ENCODE data around the gene PSMB3.
"Not testable (repeated sequence)": the region's sequence is repeated elsewhere in the genome, so short reads cannot be mapped to it uniquely, and the experiment has no call there.

The PSMB3 gene

GRCh38 chr17:38725066-38725465 lies 27.5 kb upstream of the PSMB3 start:
- no peaks in the 10 kb centered on the region for H3K27me3 Mint-ChIP-seq
- no peak overlapping the region for H3K27ac Mint-ChIP-seq

GRCh38 chr17:38726145-38726544 lies 26.4 kb upstream of the PSMB3 start:
- DNase-seq; ATAC-seq (replicated peaks); H3K4me3 Mint-ChIP-seq; H3K27ac Mint-ChIP-seq; H3K27me3 Mint-ChIP-seq; H3K9me3 Mint-ChIP-seq: not testable (repeated sequence)
- H3K4me1 Mint-ChIP-seq, result peaks cover 36 to 68% of the 10 kb centered on the region in 2 donors
- peaks cover 38% of the 10 kb centered on the region in 2 donors for H3K36me3 Mint-ChIP-seq

More at GRCh38 chr17:38725066-38725465, 27.5 kb upstream of the PSMB3 start:
- ATAC-seq (replicated peaks), result no peak
- Mint-ChIP-seq H3K4me1 (peaks cover 32 to 71% of the 10 kb centered on the region in 2 donors), H3K4me3 (peak overlapping the region in 1 of 2 donors; percentile 19), H3K36me3 (peaks cover 40 to 43% of the 10 kb centered on the region in 2 donors), H3K9me3 (peaks cover 2 to 7% of the 10 kb centered on the region in 2 donors)
- DNase-seq, result no peak

- H3K27me3 Mint-ChIP-seq, result no peaks in the 10 kb centered on the region
- DNase-seq (no peak), ATAC-seq (replicated peaks) (no peak)
- H3K4me1 Mint-ChIP-seq, result peaks cover 41 to 75% of the 10 kb centered on the region in 2 donors
- H3K27ac Mint-ChIP-seq, result peak overlapping the region; percentile 86
- peaks cover 33% of the 10 kb centered on the region in 2 donors for H3K36me3 Mint-ChIP-seq
- peak overlapping the region; percentile 53 to 62 for H3K4me3 Mint-ChIP-seq
- H3K9me3 Mint-ChIP-seq, result peaks cover 2 to 7% of the 10 kb centered on the region in 2 donors
These were observed 24.8 kb upstream of the PSMB3 start for GRCh38 chr17:38727736-38728135.

- Mint-ChIP-seq H3K27me3 (no peaks in the 10 kb centered on the region), H3K27ac (peak overlapping the region; percentile 86), H3K36me3 (peaks cover 27% of the 10 kb centered on the region in 2 donors), H3K4me3 (peak overlapping the region; percentile 62 to 72), H3K9me3 (peaks cover 2 to 7% of the 10 kb centered on the region in 2 donors), H3K4me1 (peaks cover 40 to 68% of the 10 kb centered on the region in 2 donors)
- ATAC-seq (replicated peaks), result no peak
- DNase-seq, result no peak
These were observed 24.2 kb upstream of the PSMB3 start for GRCh38 chr17:38728290-38728831.

GRCh38 chr17:38729368-38729885 lies 23.1 kb upstream of the PSMB3 start:
- peaks cover 2 to 7% of the 10 kb centered on the region in 2 donors for H3K9me3 Mint-ChIP-seq
- H3K27me3 Mint-ChIP-seq, result no peaks in the 10 kb centered on the region
- H3K27ac Mint-ChIP-seq, result peak overlapping the region; percentile 86
- ATAC-seq (replicated peaks) (no peak), DNase-seq (no peak)
- peak overlapping the region; percentile 72 to 73 for H3K4me3 Mint-ChIP-seq
- H3K4me1 Mint-ChIP-seq, result peaks cover 49 to 74% of the 10 kb centered on the region in 2 donors
- peaks cover 25 to 27% of the 10 kb centered on the region in 2 donors for H3K36me3 Mint-ChIP-seq

- H3K27me3 Mint-ChIP-seq, result no peaks in the 10 kb centered on the region
- peaks cover 21 to 25% of the 10 kb centered on the region in 2 donors for H3K36me3 Mint-ChIP-seq
- peak within 1 kb of the TSS; percentile 84 to 90 for H3K4me3 Mint-ChIP-seq
- H3K27ac Mint-ChIP-seq, result peak within 1 kb of the TSS; percentile 95
- peak; percentile 89 to 92 for ATAC-seq (replicated peaks)
- H3K4me1 Mint-ChIP-seq, result peaks cover 54 to 77% of the 10 kb centered on the region in 2 donors
- peaks cover 2 to 7% of the 10 kb centered on the region in 2 donors for H3K9me3 Mint-ChIP-seq
- peak; percentile 80 for DNase-seq
These were observed 22.5 kb upstream of the PSMB3 start, which contains the start of gene CISD3 for GRCh38 chr17:38729886-38730525. Gene CISD3 (plus strand): TSS chr17:38730341. CDS start chr17:38730359, 18 bp downstream.

GRCh38 chr17:38730526-38731379 lies 21.8 kb upstream of the PSMB3 start:
- Mint-ChIP-seq H3K36me3 (peaks cover 15 to 19% of the 10 kb centered on the region in 2 donors), H3K4me3 (peak overlapping the region; percentile 84 to 90), H3K27ac (peak overlapping the region; percentile 95), H3K27me3 (peaks cover 4 to 5% of the 10 kb centered on the region in 2 donors), H3K9me3 (peaks cover 2 to 7% of the 10 kb centered on the region in 2 donors), H3K4me1 (peaks cover 56 to 75% of the 10 kb centered on the region in 2 donors)
- DNase-seq (no peak), ATAC-seq (replicated peaks) (peak in 1 of 2 donors; percentile 1)

GRCh38 chr17:38731526-38732294 lies 20.8 kb upstream of the PSMB3 start:
- DNase-seq (no peak), ATAC-seq (replicated peaks) (no peak)
- H3K4me3 Mint-ChIP-seq, result no peak overlapping the region
- peaks cover 12 to 17% of the 10 kb centered on the region in 2 donors for H3K36me3 Mint-ChIP-seq
- no peak overlapping the region for H3K27ac Mint-ChIP-seq
- H3K9me3 Mint-ChIP-seq, result peaks cover 2 to 7% of the 10 kb centered on the region in 2 donors
- peaks cover 4 to 5% of the 10 kb centered on the region in 2 donors for H3K27me3 Mint-ChIP-seq
- H3K4me1 Mint-ChIP-seq, result peaks cover 52 to 65% of the 10 kb centered on the region in 2 donors

GRCh38 chr17:38732376-38733281 lies 19.9 kb upstream of the PSMB3 start:
- DNase-seq, result no peak
- Mint-ChIP-seq H3K36me3 (peaks cover 8 to 13% of the 10 kb centered on the region in 2 donors), H3K27ac (no peak overlapping the region), H3K27me3 (peaks cover 4 to 5% of the 10 kb centered on the region in 2 donors), H3K9me3 (peaks cover 2 to 7% of the 10 kb centered on the region in 2 donors), H3K4me3 (no peak overlapping the region), H3K4me1 (peaks cover 48 to 58% of the 10 kb centered on the region in 2 donors)
- ATAC-seq (replicated peaks), result no peak

- H3K4me3 Mint-ChIP-seq, result no peak overlapping the region
- H3K4me1 Mint-ChIP-seq, result peaks cover 45 to 50% of the 10 kb centered on the region in 2 donors
- peak overlapping the region; percentile 52 for H3K27ac Mint-ChIP-seq
These were observed 19.1 kb upstream of the PSMB3 start for GRCh38 chr17:38733282-38733981.

GRCh38 chr17:38733982-38734973 lies 18.3 kb upstream of the PSMB3 start:
- Mint-ChIP-seq H3K36me3 (peaks cover 0 to 4% of the 10 kb centered on the region in 2 donors), H3K27me3 (peaks cover 15 to 18% of the 10 kb centered on the region in 2 donors), H3K4me3 (peak overlapping the region in 1 of 2 donors; percentile 10), H3K4me1 (peaks cover 37 to 41% of the 10 kb centered on the region in 2 donors), H3K27ac (no peak overlapping the region), H3K9me3 (no peaks in the 10 kb centered on the region)
- ATAC-seq (replicated peaks) (no peak), DNase-seq (no peak)

More at GRCh38 chr17:38733282-38733981, 19.1 kb upstream of the PSMB3 start:
- H3K27me3 Mint-ChIP-seq, result peaks cover 8 to 12% of the 10 kb centered on the region in 2 donors
- H3K9me3 Mint-ChIP-seq, result no peaks in the 10 kb centered on the region
- peak in 1 of 2 donors; percentile 20 for ATAC-seq (replicated peaks)
- DNase-seq, result no peak
- peaks cover under 1 to 4% of the 10 kb centered on the region in 2 donors for H3K36me3 Mint-ChIP-seq
